ENCODE measurements around the gene AFAP1L1. TPM values are rescaled to one million over a fixed set of nuclear protein-coding genes. Genes with fewer than 3 reads are reported as not detected.

The AFAP1L1 gene
- total RNA-seq, 1 donor from 2014 or later: 0.36 TPM

- DNase-seq (ENCODE audit: low spot score): no peak
Measured at GRCh38 chr5:149227168-149227826, 44.4 kb upstream of the AFAP1L1 start.

GRCh38 chr5:149228618-149229297 is 42.9 kb upstream of the AFAP1L1 start:
- Histone ChIP-seq H4K20me1 (ENCODE audit: low read depth) (no peaks in the 10 kb centered on the region), H3K36me3 (no peaks in the 10 kb centered on the region), H3K27ac (no peak overlapping the region), H3K9ac (no peak overlapping the region), H3K79me2 (ENCODE audit: low read depth) (no peaks in the 10 kb centered on the region), H3K4me2 (no peak overlapping the region), H3K4me1 (no peaks in the 10 kb centered on the region), H3K4me3 (no peak overlapping the region), H3K27me3 (peaks cover 3% of the 10 kb centered on the region), H3F3A (ENCODE audit: low read depth) (no peaks in the 10 kb centered on the region), H3K9me3 (ENCODE audit: low read depth) (no peaks in the 10 kb centered on the region), H2AFZ (replicated peaks) (no peak overlapping the region)
- Mint-ChIP-seq H3K4me3 (no peak overlapping the region), H3K36me3 (no peaks in the 10 kb centered on the region), H3K9me3 (no peaks in the 10 kb centered on the region), H3K4me1 (no peaks in the 10 kb centered on the region), H3K27me3 (ENCODE audit: insufficient read depth, low read depth) (peaks cover 3% of the 10 kb centered on the region), H3K27ac (no peak overlapping the region)
- TF ChIP-seq CTCF (IDR thresholded peaks at IDR 0.05): peak; percentile 71
- no peak for TF ChIP-seq EZH2 (IDR thresholded peaks at IDR 0.05)
- TF ChIP-seq EZH2phosphoT487 (IDR thresholded peaks at IDR 0.05): no peak
- peak; percentile 62 for DNase-seq (ENCODE audit: low spot score)

More at GRCh38 chr5:149227168-149227826, 44.4 kb upstream of the AFAP1L1 start:
- H3K9ac ChIP-seq: no peak overlapping the region
- Mint-ChIP-seq H3K27ac (no peak overlapping the region), H3K4me1 (no peaks in the 10 kb centered on the region), H3K4me3 (no peak overlapping the region), H3K9me3 (no peaks in the 10 kb centered on the region), H3K27me3 (ENCODE audit: insufficient read depth, low read depth) (peaks cover 3% of the 10 kb centered on the region), H3K36me3 (no peaks in the 10 kb centered on the region)
- H3F3A ChIP-seq (ENCODE audit: low read depth): no peaks in the 10 kb centered on the region
- H3K27me3 ChIP-seq: no peaks in the 10 kb centered on the region
- no peak overlapping the region for H2AFZ ChIP-seq (replicated peaks)
- H3K4me2 ChIP-seq: no peak overlapping the region
- no peaks in the 10 kb centered on the region for H3K4me1 ChIP-seq
- H3K79me2 ChIP-seq (ENCODE audit: low read depth): no peaks in the 10 kb centered on the region
- H4K20me1 ChIP-seq (ENCODE audit: low read depth): no peaks in the 10 kb centered on the region
- H3K27ac ChIP-seq: no peak overlapping the region
- no peak for TF ChIP-seq EZH2phosphoT487 (IDR thresholded peaks at IDR 0.05)
- no peaks in the 10 kb centered on the region for H3K9me3 ChIP-seq (ENCODE audit: low read depth)
- no peak overlapping the region for H3K4me3 ChIP-seq
- no peaks in the 10 kb centered on the region for H3K36me3 ChIP-seq

- Histone ChIP-seq H3K9ac (no peak overlapping the region), H3F3A (ENCODE audit: low read depth) (no peaks in the 10 kb centered on the region), H3K9me3 (ENCODE audit: low read depth) (no peaks in the 10 kb centered on the region), H2AFZ (replicated peaks) (no peak overlapping the region), H3K27ac (no peak overlapping the region), H3K4me2 (no peak overlapping the region), H3K79me2 (ENCODE audit: low read depth) (no peaks in the 10 kb centered on the region), H3K4me1 (no peaks in the 10 kb centered on the region), H3K36me3 (no peaks in the 10 kb centered on the region), H4K20me1 (ENCODE audit: low read depth) (no peaks in the 10 kb centered on the region), H3K27me3 (peaks cover 3% of the 10 kb centered on the region), H3K4me3 (no peak overlapping the region)
- H3K36me3 Mint-ChIP-seq: no peaks in the 10 kb centered on the region
- no peaks in the 10 kb centered on the region for H3K4me1 Mint-ChIP-seq
- H3K27ac Mint-ChIP-seq: no peak overlapping the region
- no peak for DNase-seq (ENCODE audit: low spot score)
- no peak overlapping the region for H3K4me3 Mint-ChIP-seq
- no peak for TF ChIP-seq CTCF (IDR thresholded peaks at IDR 0.05)
- no peak for TF ChIP-seq EZH2 (IDR thresholded peaks at IDR 0.05)
- TF ChIP-seq EZH2phosphoT487 (IDR thresholded peaks at IDR 0.05): no peak
- peaks cover 3% of the 10 kb centered on the region for H3K27me3 Mint-ChIP-seq (ENCODE audit: insufficient read depth, low read depth)
- no peaks in the 10 kb centered on the region for H3K9me3 Mint-ChIP-seq
Measured at GRCh38 chr5:149229298-149229937, 42.2 kb upstream of the AFAP1L1 start.

Data from neural progenitor cell (in vitro differentiated cells).